ENCODE measurements around the gene KCNG1. TPM values are rescaled to one million over a fixed set of nuclear protein-coding genes. Genes with fewer than 3 reads are reported as not detected.

KCNG1 gene
- total and polyA plus RNA-seq, 5 experiments from 2014 or later, result 1.8 to 2.3 TPM; not detected in 3

- POLR2A ChIA-PET, result interaction anchor here (1.3 kb wide), 1 partner anchor 10 kb away, joined by 4 read pairs; the partner anchor contains the start of genes DPM1 and MOCS3
- Mint-ChIP-seq H3K9me3 (no peaks in the 10 kb centered on the region), H3K27ac (no peak overlapping the region), H3K4me3 (no peak overlapping the region), H3K4me1 (peaks cover under 1 to 6% (median 4%) of the 10 kb centered on the region in 4 donors), H3K27me3 (peaks cover 0 to 2% (median 0%) of the 10 kb centered on the region in 5 donors), H3K36me3 (peaks cover 0 to 2% (median 0%) of the 10 kb centered on the region in 3 donors)
- DNase-seq, result no peak
- no peak for ATAC-seq
Measured at GRCh38 chr20:50968289-50968688, 54.6 kb downstream of the KCNG1 start.

- Mint-ChIP-seq H3K9me3 (no peaks in the 10 kb centered on the region), H3K27ac (no peak overlapping the region), H3K36me3 (peaks cover 0 to 6% (median 0%) of the 10 kb centered on the region in 3 donors), H3K4me1 (peaks cover 3 to 7% (median 6%) of the 10 kb centered on the region in 4 donors), H3K27me3 (no peaks in the 10 kb centered on the region), H3K4me3 (no peak overlapping the region)
- DNase-seq (no peak), ATAC-seq (no peak)
- POLR2A ChIA-PET, result interaction anchor here (0.5 to 1.3 kb wide), 2 partner anchors 9 to 466 kb away, joined by 3 to 4 read pairs; partner anchors contain the start of genes DPM1 and MOCS3
Measured at GRCh38 chr20:50967586-50967985, 55.3 kb downstream of the KCNG1 start.

DNA sequence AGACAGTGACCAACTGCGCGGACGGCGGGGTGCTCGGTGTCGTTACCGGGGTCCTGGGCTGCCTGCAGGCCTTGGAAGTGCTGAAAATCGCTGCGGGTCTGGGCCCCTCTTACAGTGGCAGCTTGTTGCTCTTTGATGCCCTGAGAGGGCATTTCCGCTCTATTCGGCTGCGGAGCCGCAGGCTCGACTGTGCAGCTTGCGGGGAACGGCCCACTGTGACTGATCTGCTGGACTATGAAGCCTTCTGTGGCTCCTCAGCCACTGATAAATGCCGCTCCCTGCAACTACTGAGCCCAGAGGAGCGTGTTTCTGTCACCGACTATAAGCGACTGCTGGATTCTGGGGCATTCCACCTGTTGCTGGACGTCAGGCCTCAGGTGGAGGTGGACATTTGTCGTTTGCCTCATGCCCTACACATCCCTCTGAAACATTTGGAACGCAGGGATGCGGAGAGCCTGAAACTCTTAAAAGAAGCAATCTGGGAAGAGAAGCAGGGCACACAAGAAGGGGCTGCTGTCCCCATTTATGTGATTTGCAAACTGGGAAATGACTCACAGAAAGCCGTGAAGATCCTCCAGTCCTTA, 63.3 kb downstream of the KCNG1 start:
- Mint-ChIP-seq H3K27ac (peak overlapping the region; percentile 98 to 100 (median 99)), H3K4me3 (peak overlapping the region; percentile 91 to 98 (median 96)), H3K4me1 (peaks cover 20 to 71% (median 62%) of the 10 kb centered on the region in 4 donors), H3K27me3 (no peaks in the 10 kb centered on the region), H3K9me3 (no peaks in the 10 kb centered on the region), H3K36me3 (peaks cover 5 to 28% (median 5%) of the 10 kb centered on the region in 3 donors)
- ATAC-seq (no peak), DNase-seq (no peak)
- POLR2A ChIA-PET, result interaction anchor here (1.8 to 3.8 kb wide), 3 partner anchors 9 to 169 kb away, joined by 4 to 107 read pairs (median 17); partner anchors contain the start of gene ADNP

DNA sequence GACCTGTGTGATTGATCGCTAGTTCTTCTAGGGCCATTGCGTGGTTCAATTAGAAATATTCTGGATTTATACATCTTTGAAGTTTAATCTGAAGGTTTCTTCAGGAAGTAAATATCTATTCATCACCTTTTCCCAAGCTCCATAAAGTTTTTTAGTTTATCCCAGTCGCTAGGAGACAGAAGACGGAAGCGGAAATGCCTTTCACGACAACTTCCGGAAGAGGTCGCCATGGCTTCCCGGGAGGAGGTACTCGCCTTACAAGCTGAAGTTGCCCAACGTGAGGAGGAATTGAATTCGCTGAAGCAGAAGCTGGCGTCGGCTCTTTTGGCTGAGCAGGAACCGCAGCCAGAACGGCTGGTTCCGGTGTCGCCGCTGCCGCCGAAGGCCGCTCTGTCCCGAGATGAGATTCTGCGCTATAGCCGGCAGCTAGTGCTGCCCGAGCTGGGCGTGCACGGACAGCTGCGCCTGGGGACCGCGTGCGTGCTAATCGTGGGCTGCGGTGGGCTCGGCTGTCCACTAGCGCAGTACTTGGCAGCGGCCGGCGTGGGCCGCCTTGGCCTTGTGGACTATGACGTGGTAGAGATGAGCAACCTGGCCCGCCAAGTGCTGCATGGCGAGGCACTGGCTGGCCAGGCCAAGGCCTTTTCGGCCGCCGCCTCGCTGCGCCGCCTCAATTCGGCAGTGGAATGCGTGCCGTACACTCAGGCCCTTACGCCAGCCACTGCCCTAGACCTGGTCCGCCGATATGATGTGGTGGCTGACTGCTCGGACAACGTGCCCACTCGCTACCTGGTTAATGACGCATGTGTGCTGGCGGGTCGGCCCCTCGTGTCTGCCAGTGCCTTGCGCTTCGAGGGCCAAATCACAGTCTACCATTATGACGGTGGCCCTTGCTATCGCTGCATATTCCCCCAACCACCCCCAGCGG, 64.0 kb downstream of the KCNG1 start, which contains the start of gene MOCS3:
Gene MOCS3, plus strand, starts transcription at position 204 of the 928 bp plus-strand sequence. Its CDS starts 25 bp downstream, at position 229.
- DNase-seq, result peak; percentile 61 to 98 (median 84)
- Mint-ChIP-seq H3K27ac (peak within 1 kb of the TSS; percentile 98 to 100 (median 99)), H3K4me1 (peaks cover 20 to 71% (median 60%) of the 10 kb centered on the region in 4 donors), H3K36me3 (peaks cover 5 to 36% (median 5%) of the 10 kb centered on the region in 3 donors), H3K9me3 (no peaks in the 10 kb centered on the region), H3K4me3 (peak within 1 kb of the TSS; percentile 91 to 98 (median 96)), H3K27me3 (no peaks in the 10 kb centered on the region)
- ATAC-seq, result peak; percentile 81 to 84
- POLR2A ChIA-PET, result interaction anchor here (0.7 to 3.8 kb wide), 18 partner anchors 9 to 1233 kb away, joined by 3 to 107 read pairs (median 4); partner anchors contain the start of genes ADNP, BCAS4 and ZFP64

DNA sequence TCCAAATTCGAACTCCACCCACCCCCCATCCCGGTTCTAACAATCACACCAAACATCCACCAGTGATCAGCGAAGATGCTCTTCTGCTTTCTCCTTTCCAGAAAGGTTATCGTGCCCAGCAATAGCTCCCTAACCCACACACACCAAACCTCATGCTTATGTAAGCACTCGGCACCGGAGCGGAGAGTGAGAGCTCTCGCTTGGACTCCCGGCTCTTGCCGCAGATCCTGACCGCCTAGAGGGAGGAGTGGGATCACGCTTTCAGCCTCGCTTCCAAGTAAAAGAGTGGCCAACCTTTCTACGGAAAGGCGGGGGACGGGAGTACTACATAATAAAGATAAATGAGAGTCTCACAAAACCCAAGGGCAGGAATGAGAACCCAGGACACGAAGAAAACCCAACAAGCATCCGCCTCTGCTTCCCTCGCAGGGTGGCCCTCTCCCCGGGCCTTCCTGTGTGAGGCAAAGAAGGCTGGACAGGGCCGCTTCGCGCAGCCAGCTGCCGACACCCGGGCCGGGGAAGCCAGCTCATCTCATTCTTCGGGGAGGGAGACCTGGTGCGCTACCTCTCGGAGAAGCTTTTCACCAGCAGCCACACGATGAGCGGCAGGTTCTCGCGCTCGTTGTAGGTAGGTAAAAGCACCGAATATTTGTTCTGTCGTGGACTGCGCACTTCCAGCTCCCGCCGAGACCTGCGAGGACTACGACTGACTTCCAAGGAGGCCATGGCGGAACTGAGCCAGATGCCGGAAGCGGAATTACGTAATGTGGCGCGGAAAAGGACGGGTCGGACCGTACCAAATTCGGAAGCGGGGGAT, 64.9 kb downstream of the KCNG1 start, which contains the start of gene DPM1:
Gene DPM1, minus strand, starts transcription at position 735 of the 817 bp plus-strand sequence. Its CDS starts 9 bp downstream, at position 726.
- peak within 1 kb of the TSS; percentile 98 to 100 (median 99) for H3K27ac Mint-ChIP-seq
- peak; percentile 83 to 84 for ATAC-seq
- peak in 7 of 10 donors; percentile 75 to 95 (median 87) for DNase-seq
- peaks cover 5 to 41% (median 5%) of the 10 kb centered on the region in 3 donors for H3K36me3 Mint-ChIP-seq
- H3K4me1 Mint-ChIP-seq, result peaks cover 18 to 68% (median 59%) of the 10 kb centered on the region in 4 donors
- peak within 1 kb of the TSS; percentile 91 to 98 (median 96) for H3K4me3 Mint-ChIP-seq
- POLR2A ChIA-PET, result interaction anchor here (0.6 to 3.8 kb wide), 21 partner anchors 10 to 1233 kb away, joined by 3 to 107 read pairs (median 4); partner anchors contain the start of genes ADNP, BCAS4 and ZFP64
- H3K9me3 Mint-ChIP-seq, result no peaks in the 10 kb centered on the region
- H3K27me3 Mint-ChIP-seq, result no peaks in the 10 kb centered on the region

DNA sequence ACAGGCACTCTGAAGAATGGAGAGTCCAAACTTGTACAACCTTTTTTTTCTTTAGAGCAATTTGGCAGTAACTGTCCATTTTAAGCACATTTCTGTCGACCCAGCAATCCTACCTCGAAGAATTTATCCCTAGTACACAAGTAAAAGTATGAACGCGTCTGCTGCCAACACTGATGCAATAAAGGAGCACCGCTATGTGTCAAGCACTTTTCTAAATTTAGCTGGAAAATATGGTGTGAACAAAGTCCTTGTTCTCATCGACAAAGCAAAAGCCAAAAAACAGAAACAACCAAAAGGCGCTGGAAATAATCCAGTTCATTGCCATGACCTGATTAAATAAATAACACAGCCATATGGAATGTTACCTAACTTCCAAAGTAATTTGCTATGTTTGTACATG, 65.6 kb downstream of the KCNG1 start:
- Mint-ChIP-seq H3K27ac (peak overlapping the region; percentile 98 to 100 (median 99)), H3K27me3 (no peaks in the 10 kb centered on the region), H3K4me1 (peaks cover 17 to 69% (median 56%) of the 10 kb centered on the region in 4 donors), H3K9me3 (no peaks in the 10 kb centered on the region), H3K4me3 (peak overlapping the region; percentile 91 to 98 (median 96)), H3K36me3 (peaks cover 3 to 41% (median 4%) of the 10 kb centered on the region in 3 donors)
- DNase-seq (no peak), ATAC-seq (no peak)
- POLR2A ChIA-PET, result interaction anchor here (1.2 to 3.8 kb wide), 5 partner anchors 26 to 1234 kb away, joined by 3 to 107 read pairs (median 17); partner anchors contain the start of genes ADNP, BCAS4 and ZFP64

DNA sequence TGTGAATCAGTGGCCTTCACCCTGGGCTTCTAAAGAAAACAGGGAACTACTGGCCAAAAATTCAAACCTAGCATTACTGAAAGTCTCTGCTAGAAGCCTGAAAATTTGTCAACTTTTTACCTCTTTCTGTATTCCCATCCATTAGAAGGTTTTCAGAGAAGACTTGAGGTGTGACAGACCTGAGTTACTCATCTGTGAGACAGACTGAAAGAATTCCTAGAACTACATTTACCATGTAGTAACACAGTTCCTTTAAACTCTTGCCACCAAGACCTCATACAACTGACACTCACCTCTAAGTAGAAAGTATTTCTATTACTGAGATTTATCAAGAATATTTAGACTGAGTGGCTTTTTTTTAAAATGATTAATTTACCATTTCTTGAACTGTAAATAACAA, 69.1 kb downstream of the KCNG1 start:
- H3K36me3 Mint-ChIP-seq, result peaks cover 0 to 64% (median 2%) of the 10 kb centered on the region in 3 donors
- no peak overlapping the region for H3K27ac Mint-ChIP-seq
- ATAC-seq (no peak), DNase-seq (no peak)
- H3K4me3 Mint-ChIP-seq, result no peak overlapping the region
- H3K27me3 Mint-ChIP-seq, result no peaks in the 10 kb centered on the region
- peaks cover 20 to 46% (median 39%) of the 10 kb centered on the region in 4 donors for H3K4me1 Mint-ChIP-seq
- H3K9me3 Mint-ChIP-seq, result no peaks in the 10 kb centered on the region
- POLR2A ChIA-PET, result no interaction called here

Other genes with a start within 250 kb of the KCNG1 start
- 10 to 100 TPM; 77.4 to 89.9 TPM for gene BCAS4, start 228.0 kb downstream of the KCNG1 start, total RNA-seq
- 10 to 100 TPM; 33.5 to 51.5 (median 39.9) TPM for gene BCAS4, start 228.0 kb downstream of the KCNG1 start, polyA plus RNA-seq
- 10 to 100 TPM; 73.4 to 73.8 TPM for gene ADNP, start 91.7 kb downstream of the KCNG1 start, total RNA-seq
- gene ADNP, start 91.7 kb downstream of the KCNG1 start, polyA plus RNA-seq, result 10 to 100 TPM in 1 of 3 donors, 1 to 10 TPM in 2; 6.3 to 10.9 (median 8.2) TPM
- 10 to 100 TPM; 45.4 to 46.6 TPM for gene DPM1, start 64.6 kb downstream of the KCNG1 start, total RNA-seq
- gene DPM1, start 64.6 kb downstream of the KCNG1 start, polyA plus RNA-seq, result 10 to 100 TPM; 65.0 to 79.8 (median 75.3) TPM
- gene MOCS3, start 64.3 kb downstream of the KCNG1 start, total RNA-seq, result 1 to 10 TPM; 8.4 to 8.8 TPM
- 1 to 10 TPM; 3.5 to 4.8 (median 4.6) TPM for gene MOCS3, start 64.3 kb downstream of the KCNG1 start, polyA plus RNA-seq

Data from naive thymus-derived CD8-positive, alpha-beta T cell (primary cell).